Left ventricle myocardium inferior (tissue), 1 donor: ENCODE data around the gene TBC1D12. TPM values are rescaled to one million over a fixed set of nuclear protein-coding genes. Genes with fewer than 3 reads are reported as not detected.

Source experiments
- DNase-seq: peaks from one replicate; pipeline ENCODE4 v3.0.0-alpha.2; 2020
- H3K27ac ChIP-seq: fragments of 200-600 bp; replicated peaks from 2 replicates; pipeline ENCODE4 v1.8.0; 2021
- H3K27me3 ChIP-seq: fragments of 200-600 bp; 2 replicates; pipeline ENCODE4 v1.8.0; 2021; ENCODE audit warnings: low read depth
- H3K36me3 ChIP-seq: fragments of 200-600 bp; 2 replicates; pipeline ENCODE4 v1.8.0; 2021
- H3K4me1 ChIP-seq: fragments of 200-600 bp; 2 replicates; pipeline ENCODE4 v1.8.0; 2021
- H3K4me3 ChIP-seq: fragments of 200-600 bp; 2 replicates; pipeline ENCODE4 v1.8.0; 2021; ENCODE audit warnings: mild to moderate bottlenecking, moderate library complexity
- H3K9me3 ChIP-seq: fragments of 200-600 bp; replicated peaks from 2 replicates; pipeline ENCODE4 v1.8.0; 2021
- CTCF ChIP-seq: fragments of 200-600 bp; IDR thresholded peaks from 2 replicates; pipeline ENCODE4 v1.8.0; 2021; ENCODE audit warnings: antibody characterized with exemption, mild to moderate bottlenecking, borderline replicate concordance
- intact Hi-C: fragments of 100-400 bp; cut with micrococcal nuclease; formaldehyde crosslinking; loops from one replicate; pipeline ENCODE4 v1.11.0; 2022
- total RNA-seq: library from RNA; stranded (reverse); fragmentation: NEBNext Ultra II Directional; extraction: Animal tissue kit (Norgen Biotek cat#: 25700); gene quantifications from one replicate; pipeline ENCODE4 v1.2.1, GENCODE V29; 2021
- donor health status: DM: no; HTN: yes; CAD: no; lungs with severe emphysema.

TBC1D12 gene
- total RNA-seq, 1 donor from 2014 or later = 4.4 TPM

- Histone ChIP-seq H3K9me3 (no peaks in the 10 kb centered on the region), H3K27me3 (no peaks in the 10 kb centered on the region), H3K27ac (no peak overlapping the region), H3K4me3 (no peak overlapping the region), H3K4me1 (peaks cover 22% of the 10 kb centered on the region), H3K36me3 (no peaks in the 10 kb centered on the region)
- no peak for TF ChIP-seq CTCF
- intact Hi-C loops = no loop called here
- DNase-seq = no peak
Measured at GRCh38 chr10:94413361-94413760, 11.0 kb downstream of the TBC1D12 start.

GRCh38 chr10:94416896-94417295 is 14.6 kb downstream of the TBC1D12 start:
- Histone ChIP-seq H3K9me3 (no peaks in the 10 kb centered on the region), H3K4me3 (no peak overlapping the region), H3K27ac (no peak overlapping the region), H3K27me3 (no peaks in the 10 kb centered on the region), H3K36me3 (no peaks in the 10 kb centered on the region), H3K4me1 (peaks cover 7% of the 10 kb centered on the region)
- intact Hi-C loops = no loop called here
- no peak for TF ChIP-seq CTCF
- DNase-seq = no peak

GRCh38 chr10:94417321-94417720 is 15.0 kb downstream of the TBC1D12 start:
- TF ChIP-seq CTCF = no peak
- no peak overlapping the region for H3K4me3 ChIP-seq
- no peak for DNase-seq
- peaks cover 7% of the 10 kb centered on the region for H3K4me1 ChIP-seq
- no peaks in the 10 kb centered on the region for H3K27me3 ChIP-seq
- no peaks in the 10 kb centered on the region for H3K9me3 ChIP-seq
- intact Hi-C loops = no loop called here
- no peak overlapping the region for H3K27ac ChIP-seq
- H3K36me3 ChIP-seq = no peaks in the 10 kb centered on the region

- Histone ChIP-seq H3K27me3 (no peaks in the 10 kb centered on the region), H3K4me3 (no peak overlapping the region), H3K36me3 (no peaks in the 10 kb centered on the region), H3K9me3 (peaks cover 13% of the 10 kb centered on the region), H3K4me1 (peaks cover 4% of the 10 kb centered on the region), H3K27ac (no peak overlapping the region)
- no peak for TF ChIP-seq CTCF
- DNase-seq = no peak
- intact Hi-C loops = no loop called here
Measured at GRCh38 chr10:94420516-94420915, 18.2 kb downstream of the TBC1D12 start.

GRCh38 chr10:94420998-94421528 is 18.7 kb downstream of the TBC1D12 start:
- Histone ChIP-seq H3K4me1 (peaks cover 4% of the 10 kb centered on the region), H3K9me3 (peaks cover 18% of the 10 kb centered on the region), H3K4me3 (no peak overlapping the region), H3K27me3 (no peaks in the 10 kb centered on the region), H3K27ac (no peak overlapping the region), H3K36me3 (no peaks in the 10 kb centered on the region)
- TF ChIP-seq CTCF = no peak
- DNase-seq = no peak
- intact Hi-C loops = no loop called here
